OCI-LY3 (cell line): ENCODE results near the gene HPS5.

Experiments used
- CTCF ChIP-seq: fragments of 200-600, 300-600 bp; sonication (generic); IDR thresholded peaks from 2 replicates; pipeline ENCODE4 v1.5.1; 2014; ENCODE audit warnings: antibody characterized with exemption, low read length, low read depth
- EZH2phosphoT487 ChIP-seq: fragments of 200-600 bp; shearing (Covaris generic); IDR thresholded peaks from 2 replicates; pipeline ENCODE4 v1.6.1; 2018; ENCODE audit warnings: antibody characterized with exemption, mixed run types, low read depth

DNA sequence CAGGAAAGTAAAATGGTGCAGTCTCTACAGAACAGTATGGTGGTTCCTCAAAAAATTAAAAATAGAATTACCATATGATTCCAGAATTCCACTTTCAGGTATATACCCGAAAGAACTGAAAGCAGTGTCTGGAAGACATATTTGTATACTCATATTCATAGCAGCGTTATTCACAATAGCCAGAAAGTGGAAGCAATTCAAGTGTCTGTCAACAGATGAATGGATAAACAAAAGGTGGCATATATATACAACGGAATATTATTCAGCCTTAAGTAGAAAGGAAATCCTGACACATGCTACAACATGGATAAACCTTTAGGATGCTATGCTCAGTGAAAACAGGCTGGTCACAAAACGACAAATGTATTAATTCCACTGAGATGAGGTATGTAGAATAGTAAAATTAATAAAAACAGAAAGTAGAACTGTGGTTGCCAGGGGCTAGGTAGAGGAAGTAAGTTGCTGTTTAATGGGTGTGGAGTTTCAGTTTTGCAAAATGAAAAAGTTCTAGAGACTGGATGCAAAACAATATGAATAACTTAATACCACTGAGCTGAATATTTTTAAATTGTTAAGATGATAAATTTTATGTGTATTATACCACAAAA, 41.4 kb downstream of the HPS5 start:
- TF ChIP-seq CTCF (no peak), EZH2phosphoT487 (no peak)
